Measurements from ENCODE around the gene BAIAP2.
"Not testable (repeated sequence)": the region's sequence is repeated elsewhere in the genome, so short reads cannot be mapped to it uniquely, and the experiment has no call there.

Gene BAIAP2

DNA sequence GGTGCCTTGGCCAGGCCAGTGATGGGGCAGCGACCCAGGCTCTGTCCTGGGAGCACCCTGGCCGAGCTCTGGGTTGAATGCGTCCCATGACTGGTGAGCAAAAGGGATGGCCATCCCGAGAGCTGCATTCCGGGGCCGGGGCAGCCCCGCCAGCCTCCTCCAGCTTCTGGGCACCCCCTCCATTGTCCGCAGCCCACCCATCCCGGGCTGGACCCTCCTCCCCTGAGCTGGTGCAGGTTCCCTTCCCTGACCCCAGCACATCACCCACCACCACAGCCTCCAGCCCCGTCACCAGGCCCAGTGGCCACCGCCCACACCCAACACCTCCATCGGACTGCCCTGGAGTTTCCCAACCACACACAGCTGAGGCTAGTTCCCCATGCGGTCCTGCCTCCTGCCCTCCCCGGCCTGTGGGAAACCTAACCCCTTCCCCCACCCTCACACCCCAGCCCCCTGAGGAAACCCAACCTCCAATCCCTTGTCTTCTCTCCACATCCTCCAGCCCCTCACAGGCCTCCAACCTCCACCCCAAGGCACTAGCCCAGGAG, 114.1 kb downstream of the BAIAP2 start:
- H3K27ac ChIP-seq (ENCODE audit: low read length) = no peak overlapping the region
- H3K4me1 ChIP-seq (ENCODE audit: control insufficient read depth, insufficient read depth, low read length) = peaks cover 4% of the 10 kb centered on the region
- H3K36me3 ChIP-seq (ENCODE audit: control insufficient read depth in 2 of 2, insufficient read depth in 2 of 2, low read length in 2 of 2) = no peaks in the 10 kb centered on the region
- H3K4me3 ChIP-seq (ENCODE audit: low read length in 2 of 2) = no peak overlapping the region
- no peak overlapping the region for H3K9ac ChIP-seq (ENCODE audit: low read length in 2 of 2)
- no peaks in the 10 kb centered on the region for H3K9me3 ChIP-seq (ENCODE audit: control insufficient read depth in 2 of 2, low read length in 2 of 2)
- no peaks in the 10 kb centered on the region for H3K27me3 ChIP-seq (ENCODE audit: control insufficient read depth in 1 of 2, insufficient read depth in 2 of 2, low read length in 2 of 2)

DNA sequence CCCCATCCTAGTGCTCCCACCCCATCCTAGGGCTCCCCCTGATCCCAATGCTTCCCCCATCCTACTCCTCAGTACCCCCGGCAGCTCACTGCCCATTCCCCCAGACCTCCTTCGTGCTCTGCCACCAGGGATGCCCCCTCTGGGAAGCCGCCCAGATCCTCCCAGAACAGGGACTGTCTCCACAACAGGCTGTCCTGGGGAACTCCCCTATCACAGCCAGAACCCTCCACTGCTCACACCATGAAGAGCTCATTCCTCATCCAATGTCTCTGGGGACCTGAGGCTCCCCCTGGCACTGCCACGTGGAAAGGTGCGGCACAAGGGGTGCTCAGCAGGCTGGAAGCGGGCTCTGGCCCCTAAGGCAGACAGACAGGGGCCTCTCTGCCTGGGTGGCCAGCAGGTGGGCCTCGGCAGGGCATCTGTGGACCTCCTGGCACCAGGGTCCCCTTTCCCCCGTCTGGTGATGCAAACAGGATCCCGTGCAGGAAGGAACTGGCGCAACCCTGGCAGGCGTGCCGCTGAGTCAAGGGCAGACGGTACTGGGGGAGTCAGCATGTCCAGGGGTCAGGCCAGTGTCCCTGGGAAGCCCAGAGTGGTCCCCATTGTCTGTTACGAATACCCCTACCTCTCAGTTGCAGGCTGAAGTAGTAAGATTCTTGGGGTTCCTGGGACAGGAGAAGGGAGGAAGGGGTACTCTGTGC, 115.6 kb downstream of the BAIAP2 start:
- H3K9ac ChIP-seq (ENCODE audit: low read length in 2 of 2) = no peak overlapping the region
- H3K27ac ChIP-seq (ENCODE audit: low read length) = no peak overlapping the region
- H3K4me3 ChIP-seq (ENCODE audit: low read length in 2 of 2) = no peak overlapping the region
- H3K4me1 ChIP-seq (ENCODE audit: control insufficient read depth, insufficient read depth, low read length) = peaks cover 4% of the 10 kb centered on the region
- H3K27me3 ChIP-seq (ENCODE audit: control insufficient read depth in 1 of 2, insufficient read depth in 2 of 2, low read length in 2 of 2) = no peaks in the 10 kb centered on the region
- H3K9me3 ChIP-seq (ENCODE audit: control insufficient read depth in 2 of 2, low read length in 2 of 2) = no peaks in the 10 kb centered on the region
- no peaks in the 10 kb centered on the region for H3K36me3 ChIP-seq (ENCODE audit: control insufficient read depth in 2 of 2, insufficient read depth in 2 of 2, low read length in 2 of 2)

DNA sequence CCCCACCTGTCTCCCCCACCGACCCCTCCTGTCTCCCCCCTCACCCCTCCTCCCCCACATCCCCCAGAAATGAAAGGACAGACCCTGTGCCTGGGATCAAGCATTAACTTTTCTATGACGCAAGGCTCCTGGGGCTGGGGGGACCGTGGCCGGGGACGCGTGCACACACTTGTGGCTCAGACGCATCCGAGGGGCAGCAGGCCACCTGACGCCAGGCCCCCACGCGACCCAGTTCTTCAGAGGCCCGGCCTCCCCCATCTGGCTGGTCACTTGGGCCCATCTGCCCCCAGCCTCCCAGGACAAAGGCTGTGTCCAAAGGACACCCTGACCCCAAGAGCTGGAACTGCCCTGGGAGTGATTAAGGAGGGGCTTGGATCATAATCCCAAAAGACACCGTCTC, 116.3 kb downstream of the BAIAP2 start:
- Histone ChIP-seq H3K4me3 (ENCODE audit: low read length in 2 of 2) (no peak overlapping the region), H3K9me3 (ENCODE audit: control insufficient read depth in 2 of 2, low read length in 2 of 2) (no peaks in the 10 kb centered on the region), H3K27me3 (ENCODE audit: control insufficient read depth in 1 of 2, insufficient read depth in 2 of 2, low read length in 2 of 2) (no peaks in the 10 kb centered on the region), H3K36me3 (ENCODE audit: control insufficient read depth in 2 of 2, insufficient read depth in 2 of 2, low read length in 2 of 2) (no peaks in the 10 kb centered on the region), H3K4me1 (ENCODE audit: control insufficient read depth, insufficient read depth, low read length) (peaks cover 4% of the 10 kb centered on the region), H3K9ac (ENCODE audit: low read length in 2 of 2) (no peak overlapping the region), H3K27ac (ENCODE audit: low read length) (no peak overlapping the region)

DNA sequence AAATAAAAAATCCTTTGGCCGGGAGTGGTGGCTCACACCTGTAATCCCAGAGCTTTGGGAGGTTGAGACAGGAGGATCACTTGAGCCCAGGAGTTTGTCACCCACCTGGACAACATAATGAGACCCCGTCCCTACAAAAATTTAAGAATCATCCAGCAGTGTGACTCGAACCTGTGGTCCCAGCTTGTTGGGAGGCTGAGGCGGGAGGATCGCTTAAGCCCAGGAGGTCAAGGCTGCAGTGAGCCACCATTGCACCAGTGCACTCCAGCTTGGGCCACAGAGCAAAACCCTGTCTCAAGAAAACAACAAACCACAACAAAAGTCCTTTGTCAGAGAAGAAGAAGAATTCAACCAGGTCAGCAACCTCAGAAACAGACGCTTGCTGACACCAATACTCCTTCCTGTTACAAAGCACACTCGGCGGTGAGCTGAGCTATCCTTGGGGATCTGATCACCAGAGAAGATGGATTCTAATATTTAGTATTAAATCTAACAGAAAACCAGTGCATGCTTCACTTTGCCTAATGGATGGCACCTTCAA, 117.4 kb downstream of the BAIAP2 start:
- no peak overlapping the region for H3K9ac ChIP-seq (ENCODE audit: low read length in 2 of 2)
- H3K4me1 ChIP-seq (ENCODE audit: control insufficient read depth, insufficient read depth, low read length) = peaks cover 4% of the 10 kb centered on the region
- H3K27me3 ChIP-seq (ENCODE audit: control insufficient read depth in 1 of 2, insufficient read depth in 2 of 2, low read length in 2 of 2) = no peaks in the 10 kb centered on the region
- no peaks in the 10 kb centered on the region for H3K36me3 ChIP-seq (ENCODE audit: control insufficient read depth in 2 of 2, insufficient read depth in 2 of 2, low read length in 2 of 2)
- no peak overlapping the region for H3K4me3 ChIP-seq (ENCODE audit: low read length in 2 of 2)
- no peak overlapping the region for H3K27ac ChIP-seq (ENCODE audit: low read length)
- H3K9me3 ChIP-seq (ENCODE audit: control insufficient read depth in 2 of 2, low read length in 2 of 2) = no peaks in the 10 kb centered on the region

DNA sequence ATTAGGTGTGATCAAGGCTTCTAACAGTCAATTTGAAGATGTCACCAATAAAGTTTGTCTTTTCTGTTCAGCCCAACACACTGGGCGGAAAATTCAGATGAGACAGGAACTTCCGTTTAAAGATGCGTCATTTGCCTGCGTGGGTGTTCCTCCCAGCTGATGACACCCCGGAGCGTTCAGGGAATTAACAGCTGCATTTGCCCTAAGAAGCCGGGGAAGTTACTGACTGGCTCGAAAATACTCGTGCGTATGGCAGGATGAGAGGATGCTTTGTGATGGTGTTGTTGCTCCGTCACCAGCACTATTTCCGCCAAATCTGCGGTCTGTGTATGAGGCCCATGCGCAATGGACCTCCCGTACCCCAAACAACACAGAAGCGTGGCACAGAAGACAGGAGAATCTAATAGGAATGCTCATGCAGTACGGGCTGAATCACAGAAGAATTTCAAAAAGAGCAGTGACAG, 118.4 kb downstream of the BAIAP2 start:
- H3K27ac ChIP-seq (ENCODE audit: low read length) = no peak overlapping the region
- H3K9me3 ChIP-seq (ENCODE audit: control insufficient read depth in 2 of 2, low read length in 2 of 2) = no peaks in the 10 kb centered on the region
- no peaks in the 10 kb centered on the region for H3K36me3 ChIP-seq (ENCODE audit: control insufficient read depth in 2 of 2, insufficient read depth in 2 of 2, low read length in 2 of 2)
- peaks cover 4% of the 10 kb centered on the region for H3K4me1 ChIP-seq (ENCODE audit: control insufficient read depth, insufficient read depth, low read length)
- no peak overlapping the region for H3K4me3 ChIP-seq (ENCODE audit: low read length in 2 of 2)
- H3K9ac ChIP-seq (ENCODE audit: low read length in 2 of 2) = no peak overlapping the region
- H3K27me3 ChIP-seq (ENCODE audit: control insufficient read depth in 1 of 2, insufficient read depth in 2 of 2, low read length in 2 of 2) = no peaks in the 10 kb centered on the region

DNA sequence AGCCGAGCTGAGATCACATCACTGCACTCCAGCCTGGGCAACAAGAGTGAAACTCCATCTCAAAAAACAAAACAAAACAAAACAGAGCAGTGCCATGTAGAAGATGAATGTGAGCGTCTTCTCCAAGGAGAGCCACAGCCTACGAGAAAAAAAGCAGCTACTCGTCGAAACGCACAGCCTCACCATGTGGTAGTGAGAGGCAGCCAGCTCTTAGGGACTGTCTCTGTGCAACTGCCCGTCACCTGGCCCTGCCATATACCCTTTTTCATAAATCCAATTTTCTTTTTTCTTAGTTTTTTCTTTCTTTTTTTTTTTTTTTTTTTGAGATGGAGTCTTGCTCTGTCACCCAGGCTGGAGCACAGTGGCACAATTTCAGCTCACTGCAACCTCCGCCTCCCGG, 119.1 kb downstream of the BAIAP2 start:
- not testable (repeated sequence) for H3K4me1 ChIP-seq (ENCODE audit: control insufficient read depth, insufficient read depth, low read length); H3K27ac ChIP-seq (ENCODE audit: low read length); H3K9me3 ChIP-seq (ENCODE audit: control insufficient read depth in 2 of 2, low read length in 2 of 2); H3K4me3 ChIP-seq (ENCODE audit: low read length in 2 of 2); H3K27me3 ChIP-seq (ENCODE audit: control insufficient read depth in 1 of 2, insufficient read depth in 2 of 2, low read length in 2 of 2); H3K9ac ChIP-seq (ENCODE audit: low read length in 2 of 2); H3K36me3 ChIP-seq (ENCODE audit: control insufficient read depth in 2 of 2, insufficient read depth in 2 of 2, low read length in 2 of 2)

DNA sequence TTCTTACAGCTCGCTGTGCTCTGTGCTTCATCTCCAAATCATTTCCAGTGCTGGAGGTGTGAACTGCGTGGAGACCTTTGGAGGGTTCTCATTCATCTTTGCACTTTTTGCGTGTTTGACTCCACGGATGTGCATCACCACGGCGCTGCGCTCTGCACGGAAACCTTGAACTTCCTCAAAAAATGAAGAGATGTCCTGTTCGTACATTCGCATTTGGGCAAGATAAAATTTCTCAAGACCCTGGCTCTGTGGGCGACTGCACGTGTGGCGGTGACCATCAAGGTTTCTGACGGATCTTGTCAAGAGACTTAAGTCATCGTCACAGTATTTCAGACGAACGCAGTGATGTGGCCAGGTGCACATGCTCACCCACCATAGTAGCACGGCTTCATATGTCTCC, 120.0 kb downstream of the BAIAP2 start:
- Histone ChIP-seq H3K9ac (ENCODE audit: low read length in 2 of 2) (no peak overlapping the region), H3K9me3 (ENCODE audit: control insufficient read depth in 2 of 2, low read length in 2 of 2) (no peaks in the 10 kb centered on the region), H3K36me3 (ENCODE audit: control insufficient read depth in 2 of 2, insufficient read depth in 2 of 2, low read length in 2 of 2) (no peaks in the 10 kb centered on the region), H3K4me3 (ENCODE audit: low read length in 2 of 2) (no peak overlapping the region), H3K4me1 (ENCODE audit: control insufficient read depth, insufficient read depth, low read length) (peaks cover 4% of the 10 kb centered on the region), H3K27ac (ENCODE audit: low read length) (no peak overlapping the region), H3K27me3 (ENCODE audit: control insufficient read depth in 1 of 2, insufficient read depth in 2 of 2, low read length in 2 of 2) (no peaks in the 10 kb centered on the region)

DNA sequence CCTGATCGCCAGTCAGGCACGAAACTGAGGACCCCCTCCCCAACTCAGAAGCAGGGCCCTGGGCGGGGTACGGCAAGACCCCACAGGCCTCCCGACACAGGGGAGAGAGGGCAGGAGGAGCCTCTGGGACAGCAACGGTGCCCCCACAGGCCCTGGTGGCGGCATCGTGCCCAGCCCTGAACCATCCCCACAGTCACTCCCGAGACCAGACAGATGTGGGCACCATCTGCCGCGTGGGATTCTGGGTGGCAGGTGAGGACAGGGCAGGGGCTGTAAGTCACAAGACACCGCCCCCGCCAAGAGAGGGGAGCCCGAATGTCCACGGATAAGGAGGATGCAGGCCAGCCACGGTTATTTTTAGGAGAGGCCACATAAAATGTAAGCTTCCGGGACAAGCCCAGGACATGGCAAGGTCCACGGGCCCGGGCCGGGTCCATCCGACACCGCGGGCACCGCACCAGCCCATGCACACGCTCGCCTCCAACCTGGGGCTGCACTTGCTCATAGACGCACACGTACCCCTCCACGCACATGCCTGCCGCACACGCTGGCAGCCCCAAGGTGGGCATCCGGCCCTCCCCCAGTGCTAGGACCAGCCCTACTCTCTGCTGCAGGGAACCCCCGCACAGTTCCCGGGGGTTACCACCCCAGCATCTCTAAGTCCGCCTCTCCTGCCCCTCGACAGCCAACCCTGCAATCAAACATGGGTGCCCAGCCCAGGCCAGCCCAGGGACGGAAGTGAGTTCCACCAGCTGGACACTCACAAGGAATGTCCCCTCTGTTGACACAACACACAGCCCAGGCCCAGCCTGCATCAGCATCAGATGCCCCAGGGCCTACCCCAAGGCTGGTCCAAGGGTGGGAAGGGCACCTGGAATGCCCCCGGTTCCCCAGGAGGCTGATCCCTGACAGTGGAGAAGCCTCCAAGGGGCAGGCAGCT, 122.2 kb downstream of the BAIAP2 start:
- no peak overlapping the region for H3K9ac ChIP-seq (ENCODE audit: low read length in 2 of 2)
- H3K4me3 ChIP-seq (ENCODE audit: low read length in 2 of 2) = no peak overlapping the region
- no peaks in the 10 kb centered on the region for H3K9me3 ChIP-seq (ENCODE audit: control insufficient read depth in 2 of 2, low read length in 2 of 2)
- H3K27me3 ChIP-seq (ENCODE audit: control insufficient read depth in 1 of 2, insufficient read depth in 2 of 2, low read length in 2 of 2) = no peaks in the 10 kb centered on the region
- no peak overlapping the region for H3K27ac ChIP-seq (ENCODE audit: low read length)
- no peaks in the 10 kb centered on the region for H3K36me3 ChIP-seq (ENCODE audit: control insufficient read depth in 2 of 2, insufficient read depth in 2 of 2, low read length in 2 of 2)
- no peaks in the 10 kb centered on the region for H3K4me1 ChIP-seq (ENCODE audit: control insufficient read depth, insufficient read depth, low read length)

DNA sequence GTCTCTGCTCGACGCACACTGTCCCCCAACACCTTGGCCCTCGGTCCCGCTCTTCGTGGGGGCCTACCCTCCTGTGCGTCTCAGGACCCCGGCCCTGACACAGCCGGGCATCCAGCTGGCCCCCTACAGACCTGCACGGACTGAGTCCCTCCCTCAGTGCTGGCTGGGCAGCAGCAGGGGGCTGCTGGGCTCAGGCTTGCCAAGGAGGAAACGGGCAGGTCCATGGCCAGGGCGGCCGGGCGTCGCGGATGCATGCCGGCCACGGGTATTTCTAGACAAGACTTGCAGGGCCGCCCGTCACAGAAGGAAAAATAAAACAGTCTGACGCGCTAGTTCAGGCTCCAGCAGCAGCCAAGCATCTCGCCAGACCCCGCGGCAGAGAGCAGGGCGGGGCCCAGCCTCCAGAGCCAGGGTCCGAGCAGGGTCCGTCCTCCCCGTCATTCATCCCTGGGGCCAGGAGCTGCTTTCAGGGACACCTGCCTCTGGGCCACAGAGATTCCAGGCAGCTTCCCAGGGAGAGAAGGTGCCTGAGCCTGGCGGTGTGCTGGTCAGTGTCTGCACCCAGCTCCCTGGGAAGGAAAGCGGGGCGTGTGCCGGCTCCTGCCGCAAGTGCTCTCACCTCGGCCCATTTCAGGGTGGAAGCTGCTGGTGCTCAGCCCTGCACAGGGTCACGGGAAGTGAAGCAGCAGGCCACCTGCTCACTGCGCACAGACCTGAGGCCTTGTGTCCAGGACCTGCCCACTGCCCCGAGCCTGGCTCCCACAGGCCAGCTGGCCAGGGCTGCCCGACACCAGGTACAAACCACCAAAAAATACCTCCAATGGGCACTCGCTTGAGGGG, 123.1 kb downstream of the BAIAP2 start:
- H3K4me1 ChIP-seq (ENCODE audit: control insufficient read depth, insufficient read depth, low read length) = no peaks in the 10 kb centered on the region
- no peaks in the 10 kb centered on the region for H3K36me3 ChIP-seq (ENCODE audit: control insufficient read depth in 2 of 2, insufficient read depth in 2 of 2, low read length in 2 of 2)
- H3K27ac ChIP-seq (ENCODE audit: low read length) = no peak overlapping the region
- H3K27me3 ChIP-seq (ENCODE audit: control insufficient read depth in 1 of 2, insufficient read depth in 2 of 2, low read length in 2 of 2) = no peaks in the 10 kb centered on the region
- H3K9ac ChIP-seq (ENCODE audit: low read length in 2 of 2) = no peak overlapping the region
- no peak overlapping the region for H3K4me3 ChIP-seq (ENCODE audit: low read length in 2 of 2)
- no peaks in the 10 kb centered on the region for H3K9me3 ChIP-seq (ENCODE audit: control insufficient read depth in 2 of 2, low read length in 2 of 2)
